GM19025 (cell line): ENCODE results near the gene URGCP.

Source experiments
- ATAC-seq: cut with Tn5 transposase; IDR thresholded peaks from one replicate; pipeline ENCODE4 v1.9.1; 2021; ENCODE audit warnings: mild to moderate bottlenecking, low read depth, moderate library complexity; ENCODE audit not compliant: unreplicated experiment

URGCP gene, protein sequence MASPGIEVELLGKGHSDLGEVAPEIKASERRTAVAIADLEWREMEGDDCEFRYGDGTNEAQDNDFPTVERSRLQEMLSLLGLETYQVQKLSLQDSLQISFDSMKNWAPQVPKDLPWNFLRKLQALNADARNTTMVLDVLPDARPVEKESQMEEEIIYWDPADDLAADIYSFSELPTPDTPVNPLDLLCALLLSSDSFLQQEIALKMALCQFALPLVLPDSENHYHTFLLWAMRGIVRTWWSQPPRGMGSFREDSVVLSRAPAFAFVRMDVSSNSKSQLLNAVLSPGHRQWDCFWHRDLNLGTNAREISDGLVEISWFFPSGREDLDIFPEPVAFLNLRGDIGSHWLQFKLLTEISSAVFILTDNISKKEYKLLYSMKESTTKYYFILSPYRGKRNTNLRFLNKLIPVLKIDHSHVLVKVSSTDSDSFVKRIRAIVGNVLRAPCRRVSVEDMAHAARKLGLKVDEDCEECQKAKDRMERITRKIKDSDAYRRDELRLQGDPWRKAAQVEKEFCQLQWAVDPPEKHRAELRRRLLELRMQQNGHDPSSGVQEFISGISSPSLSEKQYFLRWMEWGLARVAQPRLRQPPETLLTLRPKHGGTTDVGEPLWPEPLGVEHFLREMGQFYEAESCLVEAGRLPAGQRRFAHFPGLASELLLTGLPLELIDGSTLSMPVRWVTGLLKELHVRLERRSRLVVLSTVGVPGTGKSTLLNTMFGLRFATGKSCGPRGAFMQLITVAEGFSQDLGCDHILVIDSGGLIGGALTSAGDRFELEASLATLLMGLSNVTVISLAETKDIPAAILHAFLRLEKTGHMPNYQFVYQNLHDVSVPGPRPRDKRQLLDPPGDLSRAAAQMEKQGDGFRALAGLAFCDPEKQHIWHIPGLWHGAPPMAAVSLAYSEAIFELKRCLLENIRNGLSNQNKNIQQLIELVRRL

DNA sequence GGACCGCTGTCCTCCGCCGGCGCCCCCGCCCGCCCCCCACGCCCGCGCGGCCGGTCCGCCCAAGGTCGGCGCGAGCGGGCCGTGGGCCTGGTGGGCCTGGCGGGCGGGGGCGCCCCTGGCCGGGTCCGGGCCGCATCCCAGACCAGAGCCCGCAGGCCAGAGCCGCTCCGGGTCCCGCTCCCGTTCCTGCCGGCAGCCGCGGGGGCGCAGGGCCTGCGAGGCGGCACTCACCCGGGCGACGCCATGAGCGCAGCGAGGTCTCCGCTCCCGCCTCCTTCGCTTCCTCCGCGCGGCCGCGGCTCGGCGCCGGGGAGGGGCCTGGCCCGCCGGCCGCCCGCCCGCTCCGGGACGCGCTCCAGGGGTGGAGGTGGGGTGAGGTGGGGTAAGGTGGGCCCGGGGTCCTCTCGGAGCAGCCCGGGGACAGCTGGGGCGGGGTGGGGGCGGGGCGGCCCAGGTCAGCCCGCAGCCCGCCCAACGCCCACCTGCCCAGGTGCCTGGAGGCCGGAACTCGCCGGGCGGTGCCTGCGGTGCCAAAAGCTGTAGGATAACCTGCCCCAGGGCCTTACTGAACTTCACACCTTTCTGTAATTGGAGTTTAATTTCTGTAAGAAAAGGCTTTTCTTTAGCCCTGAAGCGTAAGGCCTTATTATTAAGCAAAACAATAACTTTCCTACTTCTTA lies at the start of gene URGCP:
Gene URGCP, minus strand, starts transcription at position 266 of the 680 bp plus-strand sequence. Its CDS starts 21 bp downstream, at position 245.
- ATAC-seq: peak; percentile 78

- no peak for ATAC-seq
These were observed 49.6 kb upstream of the URGCP start for GRCh38 chr7:43956027-43956426.

GRCh38 chr7:43954524-43955228 lies 48.3 kb upstream of the URGCP start:
- ATAC-seq: no peak

GRCh38 chr7:43953071-43953470 lies 46.7 kb upstream of the URGCP start:
- no peak for ATAC-seq

DNA sequence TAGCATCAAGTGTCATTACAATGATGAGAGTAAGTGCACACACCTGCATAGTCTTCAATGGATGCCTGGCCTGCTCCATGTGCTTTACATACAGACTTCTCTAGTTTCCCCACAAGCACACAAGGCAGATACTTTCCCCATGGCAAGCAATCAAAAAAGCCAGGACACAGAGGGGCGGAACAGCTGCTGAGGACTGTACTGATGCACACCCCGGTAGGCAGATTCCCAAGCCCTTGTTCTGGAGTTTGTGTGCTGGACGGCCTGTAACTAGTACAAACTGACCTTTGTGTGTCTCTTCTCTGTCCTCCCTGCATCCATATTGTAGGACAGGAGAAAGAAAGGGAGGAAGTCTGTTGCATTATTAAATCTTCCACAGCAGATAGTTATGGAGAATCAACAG lies 45.6 kb upstream of the URGCP start:
- ATAC-seq: no peak

GRCh38 chr7:43944286-43944685 lies 37.9 kb upstream of the URGCP start:
- no peak for ATAC-seq

DNA sequence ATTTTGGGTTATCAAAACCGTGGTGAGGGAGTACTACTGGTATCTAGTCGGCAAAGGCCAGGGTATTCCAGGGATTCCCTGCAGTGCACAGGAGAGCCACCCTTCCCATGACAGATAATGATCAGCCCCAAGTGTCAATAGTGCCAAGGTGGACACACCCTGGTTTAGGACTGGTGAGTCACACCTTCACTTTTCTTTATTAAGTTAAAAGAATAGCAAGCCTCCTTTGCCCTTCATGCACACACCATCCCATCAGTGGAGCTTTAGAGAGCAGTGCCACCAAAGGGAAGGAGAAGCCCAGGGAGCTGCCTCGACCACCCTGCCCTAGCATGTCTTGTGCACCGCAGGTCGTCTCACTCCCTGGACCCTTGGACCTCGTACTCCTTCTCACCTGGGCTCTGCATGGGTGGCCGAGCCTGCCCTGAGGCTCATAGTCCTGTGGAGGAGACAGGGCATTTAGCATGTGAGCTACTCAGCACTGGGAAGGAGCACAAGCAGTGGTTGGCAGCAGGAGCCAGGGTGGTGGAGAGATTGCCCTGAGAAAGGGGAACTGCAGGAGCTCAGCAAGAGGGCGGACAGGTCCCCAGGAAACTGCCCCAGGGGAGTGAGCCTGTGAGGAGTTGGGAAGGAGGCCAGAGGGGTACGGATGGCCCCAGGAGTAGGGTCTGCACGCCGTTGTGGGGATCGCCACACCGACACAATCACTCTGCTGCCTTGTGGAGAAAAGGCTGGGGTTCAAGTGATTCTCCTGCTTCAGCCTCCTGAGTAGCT lies 37.2 kb upstream of the URGCP start:
- no peak for ATAC-seq

DNA sequence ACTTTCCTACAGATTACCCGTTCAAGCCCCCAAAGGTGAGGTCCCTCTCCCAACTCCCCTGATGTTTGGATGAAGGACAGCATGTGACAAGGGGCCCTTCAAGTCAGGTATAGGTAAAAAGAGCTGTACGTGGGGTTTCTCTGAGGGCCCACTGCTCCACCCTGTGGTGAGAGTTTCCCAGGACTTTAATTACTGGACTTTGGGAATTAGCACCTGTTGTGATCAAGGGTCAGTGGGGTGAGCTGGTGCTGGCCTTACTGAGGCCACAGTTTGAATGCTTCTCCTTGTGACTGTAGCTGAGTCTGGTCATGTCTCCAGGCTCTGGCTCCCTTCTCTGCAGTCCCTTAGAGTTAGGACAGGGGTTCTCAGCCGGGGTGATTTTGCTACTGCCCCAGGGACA lies 36.6 kb upstream of the URGCP start:
- no peak for ATAC-seq

DNA sequence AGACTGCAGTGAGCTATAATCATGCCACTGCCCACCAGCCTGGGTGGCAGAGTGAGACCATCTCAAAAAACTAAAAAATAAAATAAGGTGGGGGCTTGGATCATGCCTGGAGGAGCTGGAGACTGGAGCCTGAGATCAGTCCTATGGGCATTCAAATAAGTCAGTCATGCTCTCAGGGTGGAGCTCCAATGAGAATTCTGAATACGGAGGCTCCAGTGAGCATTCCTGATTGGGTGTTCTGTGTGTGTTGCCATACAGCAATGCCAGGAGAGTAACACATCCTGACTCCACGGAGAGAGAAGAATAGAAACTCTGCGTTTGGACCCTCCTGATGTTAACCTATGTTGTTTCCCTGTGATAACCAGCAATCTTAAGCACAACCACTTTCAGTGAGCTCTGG lies 35.9 kb upstream of the URGCP start:
- ATAC-seq: no peak

GRCh38 chr7:43938892-43939482 lies 32.6 kb upstream of the URGCP start:
- no peak for ATAC-seq

GRCh38 chr7:43937444-43937843 lies 31.0 kb upstream of the URGCP start:
- ATAC-seq: no peak

- ATAC-seq: no peak
These were observed 27.6 kb upstream of the URGCP start for GRCh38 chr7:43933902-43934560.

GRCh38 chr7:43931346-43931745 lies 24.9 kb upstream of the URGCP start:
- ATAC-seq: no peak

DNA sequence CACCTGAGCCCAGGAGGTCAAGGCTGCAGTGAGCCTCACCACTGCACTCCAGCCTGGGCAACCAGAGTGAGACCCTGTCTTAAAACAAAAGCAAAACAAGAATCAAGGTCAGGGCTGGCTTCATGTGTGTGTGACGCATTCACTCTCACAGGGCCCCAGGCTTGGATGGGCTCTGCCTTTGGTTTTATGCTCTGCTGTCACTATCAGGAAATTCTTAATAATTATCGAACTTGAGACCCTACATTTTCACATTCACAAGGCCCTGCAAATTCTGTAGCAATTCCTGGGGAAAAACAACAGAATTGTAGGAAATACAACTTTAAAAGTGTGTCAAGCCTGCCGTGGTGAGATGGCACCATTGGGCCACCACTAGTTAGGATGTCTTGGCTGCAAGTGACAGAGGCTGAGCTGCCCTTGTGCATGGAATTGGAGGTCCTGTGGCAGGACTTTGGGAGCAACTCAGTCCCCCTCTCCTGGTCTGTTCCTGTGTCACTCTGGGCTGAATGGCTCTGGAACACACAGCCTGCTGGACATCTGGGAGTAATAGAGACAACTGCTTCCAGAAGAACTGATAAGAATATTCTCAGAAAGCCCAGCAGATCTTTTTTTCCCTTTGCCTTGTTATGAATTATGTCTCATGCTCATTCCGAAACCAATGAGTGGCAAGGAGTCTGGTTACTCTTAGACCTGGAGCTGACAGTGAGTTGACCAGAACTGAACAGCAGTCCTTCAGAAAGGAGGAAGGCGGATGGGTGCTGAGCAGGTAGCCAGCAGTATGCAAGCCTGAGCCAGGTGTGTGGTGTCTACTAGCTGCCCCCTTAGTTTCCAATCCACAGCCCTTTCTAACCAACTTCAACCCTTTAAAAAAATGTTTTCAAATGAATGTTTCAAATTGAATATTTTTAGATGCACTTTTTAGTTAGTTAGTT lies 23.4 kb upstream of the URGCP start:
- ATAC-seq: no peak

DNA sequence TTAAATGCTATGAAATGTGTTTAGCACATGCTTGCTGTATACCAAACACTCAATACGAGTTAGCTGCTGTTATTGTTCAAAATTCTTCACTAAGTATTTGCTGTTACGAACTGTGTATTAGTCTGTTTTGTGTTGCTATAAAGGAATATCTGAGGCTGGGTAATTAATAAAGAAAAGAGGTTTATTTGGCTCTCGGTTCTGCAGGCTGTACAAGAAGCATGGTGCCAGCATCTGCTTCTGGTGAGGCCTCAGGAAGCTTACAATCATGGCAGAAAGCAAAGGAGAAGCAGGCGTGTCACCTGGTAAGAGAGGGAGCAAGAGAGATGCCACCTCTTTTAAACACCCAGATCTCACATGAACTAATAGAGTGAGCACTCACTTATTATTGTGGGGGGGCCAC lies 21.4 kb upstream of the URGCP start:
- ATAC-seq: no peak

DNA sequence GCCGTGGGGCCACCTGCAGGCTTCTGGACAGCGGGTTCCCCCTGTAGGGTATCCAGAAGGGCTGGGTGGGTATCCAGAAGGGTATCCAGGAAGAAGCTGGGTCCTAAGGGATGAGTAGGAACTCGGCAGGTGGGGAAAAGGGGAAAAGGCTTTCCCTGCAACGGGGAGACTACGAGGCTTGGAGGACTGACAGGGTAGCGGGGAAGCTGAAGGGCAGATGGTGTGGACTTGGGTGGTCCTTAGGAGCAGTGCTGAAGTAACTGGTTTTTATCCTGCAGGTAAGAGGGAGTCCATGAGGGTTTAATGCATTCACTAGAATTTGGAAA lies 20.4 kb upstream of the URGCP start:
- ATAC-seq: no peak

DNA sequence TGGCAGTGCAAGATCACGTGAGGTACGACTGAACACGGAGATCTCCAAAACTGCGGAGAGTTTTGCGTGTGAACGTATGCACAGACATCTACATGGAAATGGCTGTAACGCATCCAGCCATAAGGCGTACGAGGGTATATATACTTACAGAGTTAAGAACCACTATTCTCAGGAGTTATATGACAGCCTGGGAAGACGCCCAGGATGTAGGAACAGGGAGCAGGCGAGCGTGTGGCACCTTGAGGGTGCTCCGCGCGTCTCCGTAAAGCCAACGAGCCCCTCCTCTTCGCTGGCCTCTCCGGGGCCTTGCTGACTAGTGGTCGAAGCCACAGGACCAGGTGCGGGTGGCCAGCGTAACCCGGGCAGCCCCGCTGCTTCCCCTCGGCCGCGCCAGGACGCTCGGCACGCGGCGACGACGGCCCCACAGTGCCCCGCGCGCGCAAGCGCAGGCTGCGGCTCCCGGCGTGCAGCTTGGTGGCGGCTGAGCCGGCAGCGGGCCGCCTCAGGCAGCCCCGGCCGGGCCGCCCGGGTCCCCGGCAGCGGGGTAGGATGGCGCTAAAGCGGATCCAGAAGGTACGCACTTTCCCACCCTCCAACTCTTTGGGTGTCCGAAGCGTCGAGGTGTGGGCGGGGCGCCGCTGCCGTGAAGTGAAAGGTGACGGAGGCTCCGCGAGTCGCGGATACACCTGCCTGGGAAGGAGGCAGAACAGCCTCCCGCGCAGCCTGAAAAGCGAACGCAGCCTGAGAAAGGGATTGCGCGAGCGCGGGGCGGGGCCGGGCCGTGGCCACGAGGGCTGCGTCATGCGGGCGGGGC lies 19.8 kb upstream of the URGCP start, which contains the start of gene UBE2D4:
Gene UBE2D4, plus strand, starts transcription at position 453 of the 814 bp plus-strand sequence. Its CDS starts 97 bp downstream, at position 550.
- peak; percentile 87 for ATAC-seq
